ENCODE data around the gene RASL12.
"Not testable (repeated sequence)": the region's sequence is repeated elsewhere in the genome, so short reads cannot be mapped to it uniquely, and the experiment has no call there.

Gene RASL12

DNA sequence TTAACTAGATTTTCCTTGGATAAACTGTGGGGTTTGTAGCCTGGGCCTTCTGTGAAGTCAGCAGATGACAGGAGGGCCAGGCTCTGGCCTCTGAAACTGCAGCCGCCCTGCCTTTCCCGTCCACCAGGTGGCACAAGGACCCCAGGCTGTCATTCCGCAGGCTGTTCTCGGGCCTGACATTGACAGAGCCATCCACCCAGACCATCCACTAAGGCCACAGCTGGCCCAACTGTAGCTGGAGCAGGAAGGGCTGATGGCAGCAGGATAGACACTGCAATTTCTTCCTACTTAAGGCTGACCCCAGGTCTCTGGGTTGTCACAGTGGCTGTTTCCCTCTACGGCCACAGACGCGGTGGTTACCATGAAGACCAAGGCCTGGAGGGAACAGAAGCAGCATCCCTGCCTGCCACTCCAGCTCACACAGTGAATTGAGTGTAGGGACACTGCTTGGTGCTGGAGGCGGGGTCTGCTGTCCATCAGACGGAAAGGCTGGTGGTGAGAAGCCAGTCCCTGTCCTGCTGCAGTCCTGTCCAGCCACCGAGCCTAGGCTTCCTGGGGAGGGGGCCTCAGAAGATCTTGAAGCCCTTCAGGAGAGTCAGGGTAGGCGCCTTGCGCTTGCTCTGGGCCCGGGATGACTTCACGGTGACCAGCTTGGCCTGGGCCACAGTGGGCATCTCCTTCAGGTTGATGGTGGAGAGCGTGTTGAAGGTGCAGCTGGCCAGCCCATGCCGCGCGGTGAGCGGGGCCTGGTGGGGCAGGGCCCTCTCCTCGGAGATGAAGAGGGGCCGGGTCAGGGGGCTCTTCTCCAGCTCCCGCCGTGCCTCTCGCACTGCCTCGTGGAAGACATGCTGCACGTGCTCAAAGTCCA, 13.2 kb downstream of the RASL12 start:
- Mint-ChIP-seq H3K9me3 (no peaks in the 10 kb centered on the region), H3K27me3 (no peaks in the 10 kb centered on the region), H3K27ac (ENCODE audit: low read depth) (peak overlapping the region; percentile 38), H3K4me1 (peaks cover 7% of the 10 kb centered on the region), H3K36me3 (ENCODE audit: insufficient read depth) (peaks cover 2% of the 10 kb centered on the region), H3K4me3 (no peak overlapping the region)
- DNase-seq (ENCODE audit: low spot score in 2 of 2) = peak in 1 of 2 donors; percentile 31
- no peak for ATAC-seq (replicated peaks; ENCODE audit: extremely low read depth, poor library complexity, severe bottlenecking)

DNA sequence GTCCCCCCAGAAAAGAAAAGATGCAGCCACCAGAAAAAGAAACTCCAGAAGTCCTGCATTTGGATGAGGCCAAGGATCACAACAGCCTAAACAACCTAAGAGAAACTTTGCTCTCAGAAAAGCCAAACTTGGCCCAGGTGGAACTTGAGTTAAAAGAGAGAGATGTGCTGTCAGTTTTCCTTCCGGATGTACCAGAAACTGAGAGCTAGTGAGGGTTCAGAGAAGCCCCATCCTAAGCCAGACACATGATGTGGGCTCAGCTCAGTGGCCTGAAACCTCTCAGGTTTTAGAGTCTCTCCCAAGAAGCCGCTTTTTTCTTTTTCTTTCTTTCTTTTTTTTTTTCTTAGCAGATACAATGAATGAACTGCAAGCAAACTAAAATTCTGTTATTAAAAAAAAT, 14.8 kb downstream of the RASL12 start:
- DNase-seq (ENCODE audit: low spot score in 2 of 2) (no peak), ATAC-seq (replicated peaks; ENCODE audit: extremely low read depth, poor library complexity, severe bottlenecking) (no peak)
- H3K27ac Mint-ChIP-seq (ENCODE audit: low read depth) = no peak overlapping the region
- peaks cover 13% of the 10 kb centered on the region for H3K4me1 Mint-ChIP-seq
- no peak overlapping the region for H3K4me3 Mint-ChIP-seq
- no peaks in the 10 kb centered on the region for H3K9me3 Mint-ChIP-seq
- H3K27me3 Mint-ChIP-seq = no peaks in the 10 kb centered on the region
- peaks cover 4% of the 10 kb centered on the region for H3K36me3 Mint-ChIP-seq (ENCODE audit: insufficient read depth)

DNA sequence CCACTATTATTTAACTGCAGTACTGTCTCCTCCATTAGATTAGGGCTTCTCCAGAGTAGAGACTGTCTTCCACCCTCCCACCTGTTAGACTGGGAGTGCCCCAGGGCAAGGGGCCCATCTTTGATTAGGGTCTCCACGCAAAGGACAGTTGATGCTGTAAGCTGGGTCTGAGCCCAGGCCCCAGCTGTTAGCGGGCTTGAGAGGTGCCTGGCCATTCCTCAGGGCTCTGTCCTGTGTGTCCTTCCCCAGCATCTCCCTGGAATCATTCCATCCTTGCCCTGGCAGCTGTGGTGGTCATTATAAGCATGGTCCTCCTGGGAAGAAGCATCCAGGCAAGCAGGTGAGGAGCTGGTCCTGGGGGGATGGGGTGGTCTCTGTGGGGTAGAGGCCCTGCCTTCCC, 16.5 kb downstream of the RASL12 start:
- H3K36me3 Mint-ChIP-seq (ENCODE audit: insufficient read depth) = peaks cover 4% of the 10 kb centered on the region
- DNase-seq (ENCODE audit: low spot score in 2 of 2) = no peak
- H3K4me1 Mint-ChIP-seq = peaks cover 13% of the 10 kb centered on the region
- no peak for ATAC-seq (replicated peaks; ENCODE audit: extremely low read depth, poor library complexity, severe bottlenecking)
- no peak overlapping the region for H3K4me3 Mint-ChIP-seq
- H3K9me3 Mint-ChIP-seq = no peaks in the 10 kb centered on the region
- H3K27me3 Mint-ChIP-seq = no peaks in the 10 kb centered on the region
- peak overlapping the region; percentile 22 for H3K27ac Mint-ChIP-seq (ENCODE audit: low read depth)

DNA sequence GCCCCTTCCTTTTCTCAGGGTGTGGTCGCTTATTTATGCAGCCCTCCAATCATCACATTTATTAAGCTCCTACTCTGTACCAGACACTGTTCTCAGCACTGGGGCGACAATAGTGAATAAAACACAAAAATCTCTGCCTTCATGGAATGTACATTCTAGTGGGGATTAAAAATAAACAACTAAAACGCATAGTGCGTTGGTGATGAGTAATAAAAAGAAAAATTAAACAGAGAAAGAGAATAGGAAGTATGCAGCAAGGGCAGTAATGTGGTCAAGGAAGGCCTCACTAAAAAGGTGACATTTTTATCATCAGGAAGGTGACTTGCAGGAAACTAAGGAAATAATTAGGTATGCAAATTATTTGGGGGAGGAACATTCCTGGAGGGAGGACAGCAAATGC, 17.5 kb downstream of the RASL12 start:
- DNase-seq (ENCODE audit: low spot score in 2 of 2) (no peak), ATAC-seq (replicated peaks; ENCODE audit: extremely low read depth, poor library complexity, severe bottlenecking) (no peak)
- H3K4me3 Mint-ChIP-seq = no peak overlapping the region
- H3K9me3 Mint-ChIP-seq = no peaks in the 10 kb centered on the region
- peak overlapping the region; percentile 20 for H3K27ac Mint-ChIP-seq (ENCODE audit: low read depth)
- H3K4me1 Mint-ChIP-seq = peaks cover 13% of the 10 kb centered on the region
- peaks cover 3% of the 10 kb centered on the region for H3K27me3 Mint-ChIP-seq
- peaks cover 4% of the 10 kb centered on the region for H3K36me3 Mint-ChIP-seq (ENCODE audit: insufficient read depth)

DNA sequence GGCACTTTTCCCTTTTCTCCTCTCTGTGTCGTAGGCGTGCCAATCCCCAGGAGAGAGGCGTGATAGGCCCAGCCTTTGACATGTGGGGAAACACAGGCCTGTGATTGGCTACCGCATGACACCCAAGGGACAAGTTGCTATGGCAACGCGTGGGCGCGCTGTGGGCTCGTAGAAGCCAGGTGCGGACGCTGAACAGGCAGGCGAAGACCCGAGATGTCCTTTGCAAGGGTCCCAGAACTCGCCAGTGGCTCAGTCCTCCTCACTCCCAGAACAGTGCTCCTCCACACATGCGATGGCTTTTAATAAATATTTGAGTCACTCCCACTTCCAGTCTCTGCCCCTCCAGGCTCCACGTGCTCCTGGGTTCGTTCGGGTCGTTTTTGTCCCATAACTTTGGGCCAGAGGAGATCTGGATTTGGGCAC, 18.4 kb downstream of the RASL12 start:
- peaks cover 6% of the 10 kb centered on the region for H3K27me3 Mint-ChIP-seq
- H3K9me3 Mint-ChIP-seq = no peaks in the 10 kb centered on the region
- ATAC-seq (replicated peaks; ENCODE audit: extremely low read depth, poor library complexity, severe bottlenecking) = peak; percentile 97
- DNase-seq (ENCODE audit: low spot score in 2 of 2) = peak; percentile 61 to 72
- peaks cover 13% of the 10 kb centered on the region for H3K4me1 Mint-ChIP-seq
- peaks cover 4% of the 10 kb centered on the region for H3K36me3 Mint-ChIP-seq (ENCODE audit: insufficient read depth)
- H3K27ac Mint-ChIP-seq (ENCODE audit: low read depth) = peak overlapping the region; percentile 72
- peak overlapping the region; percentile 57 for H3K4me3 Mint-ChIP-seq

DNA sequence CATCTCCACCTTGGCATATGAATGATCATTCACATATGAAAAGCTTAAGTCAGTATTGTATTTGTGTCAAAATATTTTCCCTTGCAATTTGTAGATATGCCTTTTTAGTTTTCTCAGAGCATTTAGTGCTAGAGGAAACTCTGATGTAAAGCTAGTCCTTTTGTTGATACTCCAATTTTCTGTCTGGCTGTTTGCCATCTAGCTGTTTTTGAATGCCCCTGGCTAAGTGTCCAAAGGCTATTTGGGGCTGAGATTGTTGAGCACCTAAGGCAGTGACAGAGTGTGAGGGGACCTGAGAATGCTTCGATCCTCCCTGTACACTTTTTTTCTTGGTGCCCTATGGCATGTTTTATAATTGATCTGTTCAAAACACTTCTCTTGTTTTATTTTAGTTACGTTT, 19.6 kb downstream of the RASL12 start:
- Mint-ChIP-seq H3K4me1 (peaks cover 13% of the 10 kb centered on the region), H3K27ac (ENCODE audit: low read depth) (no peak overlapping the region), H3K9me3 (no peaks in the 10 kb centered on the region), H3K27me3 (peaks cover 6% of the 10 kb centered on the region), H3K4me3 (no peak overlapping the region), H3K36me3 (ENCODE audit: insufficient read depth) (peaks cover 4% of the 10 kb centered on the region)
- no peak for ATAC-seq (replicated peaks; ENCODE audit: extremely low read depth, poor library complexity, severe bottlenecking)
- no peak for DNase-seq (ENCODE audit: low spot score in 2 of 2)

DNA sequence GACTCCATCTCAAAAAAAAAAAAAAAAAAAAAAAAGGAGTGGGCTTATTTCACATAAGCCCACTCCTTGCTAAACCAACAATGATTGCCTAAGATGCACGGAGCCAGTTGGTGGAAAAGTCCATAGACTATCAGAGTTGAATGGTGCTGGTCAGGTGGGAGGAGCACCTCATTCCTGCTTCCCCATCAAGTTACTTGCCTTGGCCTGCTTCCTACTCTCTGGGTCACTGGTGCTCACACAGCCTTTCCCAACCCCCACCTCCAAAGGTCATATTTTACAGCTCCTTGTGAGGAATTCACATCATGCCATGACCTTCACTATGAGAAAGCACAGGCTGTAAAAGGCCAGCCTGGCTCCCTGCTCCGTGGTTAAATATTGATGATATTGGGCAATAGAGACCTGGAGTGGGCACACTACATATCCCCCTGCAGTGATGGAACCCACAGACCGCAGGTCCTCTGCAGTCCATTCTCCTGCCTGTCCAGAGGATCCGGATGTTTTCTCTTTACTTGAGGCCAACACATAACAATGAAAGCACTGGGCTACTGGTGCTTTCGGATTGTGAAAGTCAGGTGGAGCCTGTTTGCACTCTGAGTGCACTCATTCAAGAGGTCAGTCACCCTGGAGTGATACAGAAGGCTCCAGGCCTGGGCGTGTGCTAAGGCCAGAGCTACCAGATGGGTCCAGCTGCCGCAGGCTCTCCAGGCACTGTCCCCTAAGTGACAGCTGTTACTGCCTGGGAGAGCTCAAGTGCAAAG, 22.9 kb downstream of the RASL12 start, which contains the start of gene SLC51B:
Gene SLC51B, plus strand, starts transcription at position 664 of the 758 bp plus-strand sequence. CDS start 4,618 bp downstream, outside the sequence.
- no peak for DNase-seq (ENCODE audit: low spot score in 2 of 2)
- H3K36me3 Mint-ChIP-seq (ENCODE audit: insufficient read depth) = peaks cover 2% of the 10 kb centered on the region
- peaks cover 6% of the 10 kb centered on the region for H3K27me3 Mint-ChIP-seq
- H3K9me3 Mint-ChIP-seq = no peaks in the 10 kb centered on the region
- no peak for ATAC-seq (replicated peaks; ENCODE audit: extremely low read depth, poor library complexity, severe bottlenecking)
- H3K4me1 Mint-ChIP-seq = peaks cover 8% of the 10 kb centered on the region
- no peak within 1 kb of the TSS for H3K4me3 Mint-ChIP-seq
- H3K27ac Mint-ChIP-seq (ENCODE audit: low read depth) = no peak within 1 kb of the TSS

DNA sequence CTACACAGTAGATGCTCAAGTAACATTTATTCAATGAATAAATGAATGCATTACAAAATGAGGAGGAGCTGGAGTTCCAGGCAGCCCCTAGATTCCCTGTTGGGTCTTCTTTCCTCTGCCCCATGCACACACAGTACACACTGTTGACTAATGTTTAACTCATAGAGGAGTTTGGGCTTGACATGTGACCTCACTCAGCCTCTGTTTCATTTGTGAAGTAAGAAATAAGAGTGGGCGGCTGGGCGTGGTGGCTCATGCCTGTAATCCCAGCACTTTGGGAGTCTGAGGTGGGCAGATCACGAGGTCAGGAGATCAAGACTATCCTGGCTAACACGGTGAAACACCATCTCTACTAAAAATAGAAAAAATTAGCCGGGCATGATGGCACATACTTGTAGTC, 23.6 kb downstream of the RASL12 start:
- H3K27ac Mint-ChIP-seq (ENCODE audit: low read depth); H3K9me3 Mint-ChIP-seq; H3K4me3 Mint-ChIP-seq; DNase-seq (ENCODE audit: low spot score in 2 of 2); H3K27me3 Mint-ChIP-seq; H3K4me1 Mint-ChIP-seq; H3K36me3 Mint-ChIP-seq (ENCODE audit: insufficient read depth); ATAC-seq (replicated peaks; ENCODE audit: extremely low read depth, poor library complexity, severe bottlenecking): not testable (repeated sequence)

DNA sequence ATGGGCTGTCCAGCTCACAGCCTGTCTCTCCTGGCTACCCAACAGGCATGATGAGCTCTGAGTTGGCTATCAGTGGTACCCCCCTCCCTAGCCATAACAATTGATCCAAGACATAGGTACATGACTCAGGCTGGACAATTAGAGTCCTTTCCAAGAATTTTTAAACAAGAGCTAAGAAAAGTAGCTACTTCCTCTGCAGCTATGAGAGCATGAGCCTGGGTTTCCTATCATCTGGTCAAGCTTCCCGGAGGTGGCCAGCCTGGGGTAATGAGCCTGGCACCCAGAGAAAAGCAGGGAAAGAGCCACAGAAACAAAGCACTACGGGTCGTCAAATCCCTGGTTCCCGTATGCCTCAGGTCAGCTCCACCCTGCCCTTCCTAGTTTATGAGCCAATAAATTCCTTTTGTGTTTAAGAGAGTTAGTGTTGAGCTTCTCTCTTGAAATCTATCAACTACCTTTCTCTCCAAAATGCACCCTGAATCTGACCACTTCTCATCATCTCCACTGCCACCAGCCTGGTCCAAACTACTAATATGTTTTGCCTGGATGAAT, 24.9 kb downstream of the RASL12 start:
- peaks cover 6% of the 10 kb centered on the region for H3K27me3 Mint-ChIP-seq
- H3K4me3 Mint-ChIP-seq = no peak overlapping the region
- H3K9me3 Mint-ChIP-seq = no peaks in the 10 kb centered on the region
- H3K36me3 Mint-ChIP-seq (ENCODE audit: insufficient read depth) = no peaks in the 10 kb centered on the region
- no peak overlapping the region for H3K27ac Mint-ChIP-seq (ENCODE audit: low read depth)
- DNase-seq (ENCODE audit: low spot score in 2 of 2) = no peak
- ATAC-seq (replicated peaks; ENCODE audit: extremely low read depth, poor library complexity, severe bottlenecking) = no peak
- no peaks in the 10 kb centered on the region for H3K4me1 Mint-ChIP-seq

DNA sequence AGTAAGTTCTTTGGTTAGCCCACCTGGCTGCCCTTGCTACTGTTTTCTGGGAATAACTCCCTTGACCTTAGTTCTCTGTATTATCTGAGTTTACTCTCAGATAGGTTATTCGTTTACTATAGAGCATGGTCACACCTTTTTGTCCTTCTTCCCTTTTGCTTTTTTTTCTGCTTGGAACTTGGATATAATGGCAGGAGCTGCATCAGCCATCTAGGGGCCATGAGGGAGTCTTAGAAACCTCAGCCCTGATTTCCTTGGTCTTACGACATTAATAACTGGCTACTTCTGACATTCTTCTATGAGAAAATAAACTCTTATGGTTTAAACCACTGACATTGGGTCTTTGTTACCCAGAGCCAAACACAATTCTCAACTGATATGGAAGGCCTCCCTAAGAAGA, 26.0 kb downstream of the RASL12 start:
- Mint-ChIP-seq H3K4me1 (no peaks in the 10 kb centered on the region), H3K4me3 (no peak overlapping the region), H3K9me3 (no peaks in the 10 kb centered on the region), H3K36me3 (ENCODE audit: insufficient read depth) (no peaks in the 10 kb centered on the region), H3K27me3 (peaks cover 6% of the 10 kb centered on the region), H3K27ac (ENCODE audit: low read depth) (no peak overlapping the region)
- ATAC-seq (replicated peaks; ENCODE audit: extremely low read depth, poor library complexity, severe bottlenecking) (no peak), DNase-seq (ENCODE audit: low spot score in 2 of 2) (no peak)

DNA sequence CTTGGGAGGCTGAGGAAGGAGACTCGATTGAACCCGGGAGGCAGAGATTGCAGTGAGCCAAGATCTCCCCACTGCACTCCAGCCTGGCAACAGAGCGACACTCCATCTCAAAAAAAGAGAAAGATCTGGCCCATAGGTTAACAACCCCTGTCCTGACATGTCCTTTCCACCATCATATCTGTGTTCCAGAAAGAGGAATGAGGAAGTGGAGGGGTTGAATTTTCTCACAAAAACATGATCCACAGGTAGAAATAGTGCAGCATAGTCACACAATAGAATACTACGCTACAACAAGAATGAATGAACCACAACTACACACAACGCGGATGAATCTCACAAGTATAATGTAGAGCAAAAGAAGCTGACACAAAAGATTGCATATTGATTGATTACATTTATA, 27.3 kb downstream of the RASL12 start:
- Mint-ChIP-seq H3K36me3 (ENCODE audit: insufficient read depth) (no peaks in the 10 kb centered on the region), H3K4me1 (no peaks in the 10 kb centered on the region), H3K27me3 (peaks cover 5% of the 10 kb centered on the region), H3K27ac (ENCODE audit: low read depth) (no peak overlapping the region), H3K4me3 (no peak overlapping the region), H3K9me3 (no peaks in the 10 kb centered on the region)
- ATAC-seq (replicated peaks; ENCODE audit: extremely low read depth, poor library complexity, severe bottlenecking) (no peak), DNase-seq (ENCODE audit: low spot score in 2 of 2) (no peak)

DNA sequence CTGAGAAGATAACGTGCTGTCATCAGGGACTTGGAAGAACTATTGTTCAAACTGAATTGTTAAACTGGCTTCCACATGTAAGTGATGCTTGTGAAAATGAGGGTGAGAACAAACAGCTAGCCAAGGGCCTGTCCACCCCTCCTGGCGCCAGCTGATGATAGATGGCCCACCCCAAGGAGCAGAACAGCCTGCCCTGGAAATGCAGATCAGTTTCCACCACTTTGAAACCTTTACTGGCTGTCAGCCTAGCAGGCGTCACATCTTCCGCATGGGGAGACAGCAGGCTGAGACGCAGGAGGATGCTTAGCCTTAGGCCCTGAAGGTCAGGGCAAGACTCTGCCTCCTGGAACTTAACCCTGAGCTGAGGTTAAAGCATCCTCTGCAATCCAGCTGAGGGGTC, 29.0 kb downstream of the RASL12 start:
- Mint-ChIP-seq H3K4me3 (no peak overlapping the region), H3K9me3 (no peaks in the 10 kb centered on the region), H3K27ac (ENCODE audit: low read depth) (no peak overlapping the region), H3K4me1 (peaks cover 3% of the 10 kb centered on the region), H3K36me3 (ENCODE audit: insufficient read depth) (no peaks in the 10 kb centered on the region), H3K27me3 (no peaks in the 10 kb centered on the region)
- ATAC-seq (replicated peaks; ENCODE audit: extremely low read depth, poor library complexity, severe bottlenecking) (no peak), DNase-seq (ENCODE audit: low spot score in 2 of 2) (no peak)

Data from central memory CD8-positive, alpha-beta T cell (primary cell).